Neural cell (in vitro differentiated cells): ENCODE data around the gene PCNX2. TPM values are rescaled to one million over a fixed set of nuclear protein-coding genes. Genes with fewer than 3 reads are reported as not detected.

Source experiments
- H2AFZ ChIP-seq: fragments of 200-600, 300-800 bp; sonication (generic), shearing (Covaris generic); 2 replicates; pipeline ENCODE4 v1.6.0; 2014; ENCODE audit warnings: low read depth, mild to moderate bottlenecking, antibody characterized with exemption, low read length, moderate library complexity
- H3F3A ChIP-seq: fragments of 200-600 bp; shearing (Covaris generic); 2 replicates; pipeline ENCODE4 v1.6.1; 2016; ENCODE audit warnings: mild to moderate bottlenecking, moderate library complexity, mixed read lengths, antibody characterized with exemption, low read length; ENCODE audit not compliant: insufficient read depth, poor library complexity, severe bottlenecking
- H3K27ac ChIP-seq: fragments of 200-600, 300-800 bp; sonication (generic), shearing (Covaris generic); 2 replicates; pipeline ENCODE4 v1.5.1; 2014; ENCODE audit warnings: mild to moderate bottlenecking, low read length, moderate library complexity
- H3K27me3 ChIP-seq: fragments of 300-800, 200-600 bp; sonication (generic), shearing (Covaris generic); 2 replicates; pipeline ENCODE4 v1.6.0; 2014; ENCODE audit warnings: mild to moderate bottlenecking, low read depth, low read length, moderate library complexity; ENCODE audit not compliant: insufficient read depth
- H3K36me3 ChIP-seq: fragments of 300-800, 200-600 bp; sonication (generic), shearing (Covaris generic); 2 replicates; pipeline ENCODE4 v1.5.1; 2014; ENCODE audit warnings: mild to moderate bottlenecking, antibody characterized with exemption, low read length, moderate library complexity; ENCODE audit not compliant: insufficient read depth
- H3K4me2 ChIP-seq: fragments of 300-800, 200-600 bp; sonication (generic), shearing (Covaris generic); 2 replicates; pipeline ENCODE4 v1.6.0; 2014; ENCODE audit warnings: mild to moderate bottlenecking, low read length
- H3K4me3 ChIP-seq: fragments of 300-800, 200-600 bp; sonication (generic), shearing (Covaris generic); 2 replicates; pipeline ENCODE4 v1.5.1; 2014; ENCODE audit warnings: mild to moderate bottlenecking, low read length, moderate library complexity
- H3K79me2 ChIP-seq: fragments of 200-600 bp; shearing (Covaris generic); replicated peaks from 2 replicates; pipeline ENCODE4 v1.6.0; 2014; ENCODE audit warnings: mild to moderate bottlenecking, low read length, moderate library complexity; ENCODE audit not compliant: insufficient read depth
- H3K9ac ChIP-seq: fragments of 300-800, 200-600 bp; sonication (generic), shearing (Covaris generic); 2 replicates; pipeline ENCODE4 v1.6.1; 2016; ENCODE audit warnings: mild to moderate bottlenecking, low read length, mixed read lengths
- H3K9me2 ChIP-seq: fragments of 200-600 bp; shearing (Covaris generic); 2 replicates; pipeline ENCODE4 v1.6.1; 2016; ENCODE audit warnings: mild to moderate bottlenecking, low read length, mixed read lengths; ENCODE audit not compliant: insufficient read depth
- H3K9me3 ChIP-seq: fragments of 200-600, 300-800 bp; sonication (generic), shearing (Covaris generic); 2 replicates; pipeline ENCODE4 v1.6.1; 2016; ENCODE audit warnings: mild to moderate bottlenecking, mixed run types, low read length, moderate library complexity, mixed read lengths
- H4K20me1 ChIP-seq: fragments of 200-600 bp; shearing (Covaris generic); 2 replicates; pipeline ENCODE4 v1.6.1; 2016; ENCODE audit warnings: mild to moderate bottlenecking, mixed run types; ENCODE audit not compliant: insufficient read depth
- EP300 ChIP-seq: fragments of 450-650 bp; conservative IDR thresholded peaks from 2 replicates; pipeline ENCODE4 v1.6.1; 2014; ENCODE audit warnings: antibody characterized with exemption, mild to moderate bottlenecking, moderate library complexity; ENCODE audit not compliant: poor library complexity, severe bottlenecking
- EZH2 ChIP-seq: fragments of 200-600, 300-800 bp; shearing (Covaris generic), sonication (generic); IDR thresholded peaks from 2 replicates; pipeline ENCODE4 v1.6.1; 2014; ENCODE audit warnings: antibody characterized with exemption, low read length, borderline replicate concordance, mild to moderate bottlenecking; ENCODE audit not compliant: insufficient read depth, poor library complexity, severe bottlenecking
- MXI1 ChIP-seq: fragments of 450-650 bp; conservative IDR thresholded peaks from 2 replicates; pipeline ENCODE4 v1.6.1; 2014; ENCODE audit warnings: antibody characterized with exemption, mild to moderate bottlenecking; ENCODE audit not compliant: poor library complexity, severe bottlenecking
- POLR2AphosphoS5 ChIP-seq: IDR thresholded peaks from 2 replicates; pipeline ENCODE4 v1.6.1; 2012
- RAD21 ChIP-seq: fragments of 450-650 bp; conservative IDR thresholded peaks from 2 replicates; pipeline ENCODE4 v1.6.1; 2014; ENCODE audit warnings: antibody characterized with exemption, mild to moderate bottlenecking, moderate library complexity
- SMC3 ChIP-seq: fragments of 450-650 bp; conservative IDR thresholded peaks from 2 replicates; pipeline ENCODE4 v1.6.1; 2014; ENCODE audit warnings: antibody characterized with exemption, mild to moderate bottlenecking, moderate library complexity; ENCODE audit not compliant: poor library complexity
- TAF1 ChIP-seq: IDR thresholded peaks from 2 replicates; pipeline ENCODE4 v1.6.1; 2012; ENCODE audit warnings: low read depth
- polyA plus RNA-seq: library from polyadenylated mRNA; depleted of rRNA; stranded (reverse); fragments of >200 nt; gene quantifications from 2 replicates; pipeline ENCODE4 v1.2.3, GENCODE V29; 2014
- TF ChIP-seq, protein P1 (sequence below): fragments of 450-650 bp; IDR thresholded peaks from 2 replicates; pipeline ENCODE4 v1.5.1; 2014; ENCODE audit warnings: antibody characterized with exemption, mild to moderate bottlenecking, moderate library complexity; ENCODE audit not compliant: poor library complexity, severe bottlenecking
- TF ChIP-seq, protein P2 (sequence below): IDR thresholded peaks from 2 replicates; pipeline ENCODE4 v1.6.1; 2012; ENCODE audit warnings: borderline replicate concordance

The PCNX2 gene
- polyA plus RNA-seq, 1 donor from 2014 or later = 17.2 TPM

DNA sequence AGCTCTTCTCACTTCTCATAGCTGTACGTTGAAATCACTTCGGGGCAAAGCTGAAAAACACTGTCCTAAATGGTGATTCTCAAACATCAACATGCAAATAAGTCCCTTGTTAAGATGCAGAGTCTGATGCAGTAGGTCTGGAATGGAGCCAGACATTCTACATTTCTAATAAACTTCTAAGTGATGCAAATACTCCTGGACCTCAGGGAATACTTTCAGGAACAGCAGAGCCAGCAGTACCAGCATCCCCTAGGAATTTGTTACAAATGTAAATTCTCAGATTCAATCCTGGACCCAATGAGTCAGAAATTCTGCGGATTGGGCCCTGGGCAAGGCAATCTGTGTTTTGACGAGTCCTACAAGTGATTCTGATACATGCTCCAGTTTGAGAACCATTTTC is 152.3 kb downstream of the PCNX2 start:
- TF ChIP-seq, protein P1, sequence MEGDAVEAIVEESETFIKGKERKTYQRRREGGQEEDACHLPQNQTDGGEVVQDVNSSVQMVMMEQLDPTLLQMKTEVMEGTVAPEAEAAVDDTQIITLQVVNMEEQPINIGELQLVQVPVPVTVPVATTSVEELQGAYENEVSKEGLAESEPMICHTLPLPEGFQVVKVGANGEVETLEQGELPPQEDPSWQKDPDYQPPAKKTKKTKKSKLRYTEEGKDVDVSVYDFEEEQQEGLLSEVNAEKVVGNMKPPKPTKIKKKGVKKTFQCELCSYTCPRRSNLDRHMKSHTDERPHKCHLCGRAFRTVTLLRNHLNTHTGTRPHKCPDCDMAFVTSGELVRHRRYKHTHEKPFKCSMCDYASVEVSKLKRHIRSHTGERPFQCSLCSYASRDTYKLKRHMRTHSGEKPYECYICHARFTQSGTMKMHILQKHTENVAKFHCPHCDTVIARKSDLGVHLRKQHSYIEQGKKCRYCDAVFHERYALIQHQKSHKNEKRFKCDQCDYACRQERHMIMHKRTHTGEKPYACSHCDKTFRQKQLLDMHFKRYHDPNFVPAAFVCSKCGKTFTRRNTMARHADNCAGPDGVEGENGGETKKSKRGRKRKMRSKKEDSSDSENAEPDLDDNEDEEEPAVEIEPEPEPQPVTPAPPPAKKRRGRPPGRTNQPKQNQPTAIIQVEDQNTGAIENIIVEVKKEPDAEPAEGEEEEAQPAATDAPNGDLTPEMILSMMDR = no peak
- TF ChIP-seq EZH2 (no peak), RAD21 (no peak), MXI1 (no peak), SMC3 (no peak), POLR2AphosphoS5 (no peak), TAF1 (no peak)
- TF ChIP-seq, protein P2, sequence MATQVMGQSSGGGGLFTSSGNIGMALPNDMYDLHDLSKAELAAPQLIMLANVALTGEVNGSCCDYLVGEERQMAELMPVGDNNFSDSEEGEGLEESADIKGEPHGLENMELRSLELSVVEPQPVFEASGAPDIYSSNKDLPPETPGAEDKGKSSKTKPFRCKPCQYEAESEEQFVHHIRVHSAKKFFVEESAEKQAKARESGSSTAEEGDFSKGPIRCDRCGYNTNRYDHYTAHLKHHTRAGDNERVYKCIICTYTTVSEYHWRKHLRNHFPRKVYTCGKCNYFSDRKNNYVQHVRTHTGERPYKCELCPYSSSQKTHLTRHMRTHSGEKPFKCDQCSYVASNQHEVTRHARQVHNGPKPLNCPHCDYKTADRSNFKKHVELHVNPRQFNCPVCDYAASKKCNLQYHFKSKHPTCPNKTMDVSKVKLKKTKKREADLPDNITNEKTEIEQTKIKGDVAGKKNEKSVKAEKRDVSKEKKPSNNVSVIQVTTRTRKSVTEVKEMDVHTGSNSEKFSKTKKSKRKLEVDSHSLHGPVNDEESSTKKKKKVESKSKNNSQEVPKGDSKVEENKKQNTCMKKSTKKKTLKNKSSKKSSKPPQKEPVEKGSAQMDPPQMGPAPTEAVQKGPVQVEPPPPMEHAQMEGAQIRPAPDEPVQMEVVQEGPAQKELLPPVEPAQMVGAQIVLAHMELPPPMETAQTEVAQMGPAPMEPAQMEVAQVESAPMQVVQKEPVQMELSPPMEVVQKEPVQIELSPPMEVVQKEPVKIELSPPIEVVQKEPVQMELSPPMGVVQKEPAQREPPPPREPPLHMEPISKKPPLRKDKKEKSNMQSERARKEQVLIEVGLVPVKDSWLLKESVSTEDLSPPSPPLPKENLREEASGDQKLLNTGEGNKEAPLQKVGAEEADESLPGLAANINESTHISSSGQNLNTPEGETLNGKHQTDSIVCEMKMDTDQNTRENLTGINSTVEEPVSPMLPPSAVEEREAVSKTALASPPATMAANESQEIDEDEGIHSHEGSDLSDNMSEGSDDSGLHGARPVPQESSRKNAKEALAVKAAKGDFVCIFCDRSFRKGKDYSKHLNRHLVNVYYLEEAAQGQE = no peak
- Histone ChIP-seq H2AFZ (no peak overlapping the region), H3F3A (no peaks in the 10 kb centered on the region), H3K9me2 (no peaks in the 10 kb centered on the region), H3K27me3 (no peaks in the 10 kb centered on the region), H3K4me2 (no peak overlapping the region), H4K20me1 (no peaks in the 10 kb centered on the region), H3K4me3 (no peak overlapping the region), H3K9ac (no peak overlapping the region), H3K27ac (no peak overlapping the region), H3K79me2 (no peaks in the 10 kb centered on the region), H3K36me3 (no peaks in the 10 kb centered on the region), H3K9me3 (no peaks in the 10 kb centered on the region)

DNA sequence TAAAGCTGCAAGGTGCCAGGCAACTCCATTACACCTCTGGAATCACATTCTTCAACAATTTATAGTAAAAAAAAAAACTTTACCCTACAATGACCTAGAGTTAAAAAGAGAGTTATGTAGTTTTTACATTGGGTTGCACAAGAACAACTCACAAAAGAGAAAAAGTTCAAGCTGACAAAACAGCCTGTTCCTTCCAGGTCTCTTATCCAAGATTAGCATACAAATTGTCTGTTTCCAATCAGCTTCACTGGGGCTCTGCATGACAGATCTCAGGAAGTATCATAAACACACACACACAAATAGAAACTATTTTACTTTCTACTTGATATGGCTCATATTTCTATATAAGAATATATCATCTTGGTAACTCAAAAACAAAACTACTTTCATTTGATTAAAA is 154.6 kb downstream of the PCNX2 start:
- no peak overlapping the region for H3K9ac ChIP-seq
- H3K27ac ChIP-seq = no peak overlapping the region
- peaks cover 6% of the 10 kb centered on the region for H3K36me3 ChIP-seq
- H3K79me2 ChIP-seq = no peaks in the 10 kb centered on the region
- no peaks in the 10 kb centered on the region for H3K27me3 ChIP-seq
- H3F3A ChIP-seq = no peaks in the 10 kb centered on the region
- TF ChIP-seq TAF1 = no peak
- no peak for TF ChIP-seq POLR2AphosphoS5
- TF ChIP-seq, protein P2 = no peak
- no peak for TF ChIP-seq SMC3
- TF ChIP-seq EZH2 = no peak
- TF ChIP-seq, protein P1 = no peak
- no peak for TF ChIP-seq RAD21
- no peak for TF ChIP-seq MXI1
- no peak for TF ChIP-seq EP300
- H3K9me3 ChIP-seq = no peaks in the 10 kb centered on the region
- no peak overlapping the region for H3K4me3 ChIP-seq
- H3K4me2 ChIP-seq = no peak overlapping the region
- no peaks in the 10 kb centered on the region for H3K9me2 ChIP-seq
- no peak overlapping the region for H2AFZ ChIP-seq
- H4K20me1 ChIP-seq = no peaks in the 10 kb centered on the region
